ENCODE measurements around the gene EDIL3. TPM values are rescaled to one million over a fixed set of nuclear protein-coding genes. Genes with fewer than 3 reads are reported as not detected.

EDIL3 gene
- total and polyA plus RNA-seq, 10 of the 15 experiments (the other 5 are each of a cell fraction or from before 2014, with no cell fraction given): 0.01 to 0.62 (median 0.20) TPM

DNA sequence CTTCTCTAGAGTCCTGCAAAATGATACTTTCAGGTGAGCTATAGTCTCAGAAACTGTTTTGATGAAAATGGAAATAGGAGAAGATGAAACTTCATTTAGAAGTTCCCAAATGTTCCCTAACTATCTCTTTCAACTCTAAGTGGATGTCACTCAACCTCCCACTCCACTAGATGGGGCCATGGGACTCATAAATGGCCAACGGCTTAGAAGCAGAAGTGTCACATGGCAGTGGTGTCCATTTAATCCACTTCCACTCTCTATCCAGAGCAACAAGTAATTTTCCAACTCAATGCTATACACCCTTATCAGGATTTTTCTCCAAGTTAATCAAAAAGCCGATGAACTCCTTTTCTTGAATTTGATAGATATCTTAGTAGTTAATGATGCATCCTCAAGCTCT, 295.7 kb downstream of the EDIL3 start (continued):
- TF ChIP-seq, protein P1, sequence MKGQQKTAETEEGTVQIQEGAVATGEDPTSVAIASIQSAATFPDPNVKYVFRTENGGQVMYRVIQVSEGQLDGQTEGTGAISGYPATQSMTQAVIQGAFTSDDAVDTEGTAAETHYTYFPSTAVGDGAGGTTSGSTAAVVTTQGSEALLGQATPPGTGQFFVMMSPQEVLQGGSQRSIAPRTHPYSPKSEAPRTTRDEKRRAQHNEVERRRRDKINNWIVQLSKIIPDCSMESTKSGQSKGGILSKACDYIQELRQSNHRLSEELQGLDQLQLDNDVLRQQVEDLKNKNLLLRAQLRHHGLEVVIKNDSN (IDR thresholded peaks at IDR 0.05; ENCODE audit: borderline replicate concordance, extremely low read length, insufficient read depth, low read depth, low read length): no peak
- TF ChIP-seq, protein P2, sequence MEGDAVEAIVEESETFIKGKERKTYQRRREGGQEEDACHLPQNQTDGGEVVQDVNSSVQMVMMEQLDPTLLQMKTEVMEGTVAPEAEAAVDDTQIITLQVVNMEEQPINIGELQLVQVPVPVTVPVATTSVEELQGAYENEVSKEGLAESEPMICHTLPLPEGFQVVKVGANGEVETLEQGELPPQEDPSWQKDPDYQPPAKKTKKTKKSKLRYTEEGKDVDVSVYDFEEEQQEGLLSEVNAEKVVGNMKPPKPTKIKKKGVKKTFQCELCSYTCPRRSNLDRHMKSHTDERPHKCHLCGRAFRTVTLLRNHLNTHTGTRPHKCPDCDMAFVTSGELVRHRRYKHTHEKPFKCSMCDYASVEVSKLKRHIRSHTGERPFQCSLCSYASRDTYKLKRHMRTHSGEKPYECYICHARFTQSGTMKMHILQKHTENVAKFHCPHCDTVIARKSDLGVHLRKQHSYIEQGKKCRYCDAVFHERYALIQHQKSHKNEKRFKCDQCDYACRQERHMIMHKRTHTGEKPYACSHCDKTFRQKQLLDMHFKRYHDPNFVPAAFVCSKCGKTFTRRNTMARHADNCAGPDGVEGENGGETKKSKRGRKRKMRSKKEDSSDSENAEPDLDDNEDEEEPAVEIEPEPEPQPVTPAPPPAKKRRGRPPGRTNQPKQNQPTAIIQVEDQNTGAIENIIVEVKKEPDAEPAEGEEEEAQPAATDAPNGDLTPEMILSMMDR (IDR thresholded peaks at IDR 0.05 in 2 of 3, conservative IDR thresholded peaks at IDR 0.05 in 1 of 3; ENCODE audit: control insufficient read depth in 2 of 3, extremely low read depth in 1 of 3, insufficient read depth in 1 of 3, low read depth in 3 of 3, low read length in 3 of 3): peak; percentile 14 to 61 (median 37); a peak in 4 of 6 replicates
- TF ChIP-seq, protein P3, sequence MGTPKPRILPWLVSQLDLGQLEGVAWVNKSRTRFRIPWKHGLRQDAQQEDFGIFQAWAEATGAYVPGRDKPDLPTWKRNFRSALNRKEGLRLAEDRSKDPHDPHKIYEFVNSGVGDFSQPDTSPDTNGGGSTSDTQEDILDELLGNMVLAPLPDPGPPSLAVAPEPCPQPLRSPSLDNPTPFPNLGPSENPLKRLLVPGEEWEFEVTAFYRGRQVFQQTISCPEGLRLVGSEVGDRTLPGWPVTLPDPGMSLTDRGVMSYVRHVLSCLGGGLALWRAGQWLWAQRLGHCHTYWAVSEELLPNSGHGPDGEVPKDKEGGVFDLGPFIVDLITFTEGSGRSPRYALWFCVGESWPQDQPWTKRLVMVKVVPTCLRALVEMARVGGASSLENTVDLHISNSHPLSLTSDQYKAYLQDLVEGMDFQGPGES (IDR thresholded peaks at IDR 0.05): no peak
- TF ChIP-seq TCF3 (IDR thresholded peaks at IDR 0.05; ENCODE audit: borderline replicate concordance, insufficient read depth, low read depth, low read length) (no peak), TBL1XR1 (IDR thresholded peaks at IDR 0.05; ENCODE audit: low read depth, low read length) (no peak), RB1 (IDR thresholded peaks at IDR 0.05; ENCODE audit: borderline replicate concordance) (no peak), EED (IDR thresholded peaks at IDR 0.05; ENCODE audit: low read depth) (no peak), FOXM1 (IDR thresholded peaks at IDR 0.05; ENCODE audit: low read depth, low read length) (no peak), CBX3 (IDR thresholded peaks at IDR 0.05; ENCODE audit: borderline replicate concordance, low read depth) (no peak), TCF7 (IDR thresholded peaks at IDR 0.05; ENCODE audit: borderline replicate concordance) (no peak), KAT2A (conservative IDR thresholded peaks at IDR 0.05; ENCODE audit: control insufficient read depth, low read depth, low read length) (no peak), CBFB (IDR thresholded peaks at IDR 0.05; ENCODE audit: low read depth) (no peak), EP300 (IDR thresholded peaks at IDR 0.05; ENCODE audit: borderline replicate concordance in 1 of 2, control insufficient read depth in 1 of 2, low read depth in 2 of 2, low read length in 2 of 2) (no peak)
- TF ChIP-seq, protein P4, sequence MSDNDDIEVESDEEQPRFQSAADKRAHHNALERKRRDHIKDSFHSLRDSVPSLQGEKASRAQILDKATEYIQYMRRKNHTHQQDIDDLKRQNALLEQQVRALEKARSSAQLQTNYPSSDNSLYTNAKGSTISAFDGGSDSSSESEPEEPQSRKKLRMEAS (IDR thresholded peaks at IDR 0.05; ENCODE audit: low read depth, low read length): no peak
- TF ChIP-seq, protein P5, sequence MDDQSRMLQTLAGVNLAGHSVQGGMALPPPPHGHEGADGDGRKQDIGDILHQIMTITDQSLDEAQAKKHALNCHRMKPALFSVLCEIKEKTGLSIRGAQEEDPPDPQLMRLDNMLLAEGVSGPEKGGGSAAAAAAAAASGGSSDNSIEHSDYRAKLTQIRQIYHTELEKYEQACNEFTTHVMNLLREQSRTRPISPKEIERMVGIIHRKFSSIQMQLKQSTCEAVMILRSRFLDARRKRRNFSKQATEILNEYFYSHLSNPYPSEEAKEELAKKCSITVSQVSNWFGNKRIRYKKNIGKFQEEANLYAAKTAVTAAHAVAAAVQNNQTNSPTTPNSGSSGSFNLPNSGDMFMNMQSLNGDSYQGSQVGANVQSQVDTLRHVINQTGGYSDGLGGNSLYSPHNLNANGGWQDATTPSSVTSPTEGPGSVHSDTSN (IDR thresholded peaks at IDR 0.05; ENCODE audit: insufficient replicate concordance, low read depth, low read length): no peak
